ENCODE results near the gene INPP4A.

DNA sequence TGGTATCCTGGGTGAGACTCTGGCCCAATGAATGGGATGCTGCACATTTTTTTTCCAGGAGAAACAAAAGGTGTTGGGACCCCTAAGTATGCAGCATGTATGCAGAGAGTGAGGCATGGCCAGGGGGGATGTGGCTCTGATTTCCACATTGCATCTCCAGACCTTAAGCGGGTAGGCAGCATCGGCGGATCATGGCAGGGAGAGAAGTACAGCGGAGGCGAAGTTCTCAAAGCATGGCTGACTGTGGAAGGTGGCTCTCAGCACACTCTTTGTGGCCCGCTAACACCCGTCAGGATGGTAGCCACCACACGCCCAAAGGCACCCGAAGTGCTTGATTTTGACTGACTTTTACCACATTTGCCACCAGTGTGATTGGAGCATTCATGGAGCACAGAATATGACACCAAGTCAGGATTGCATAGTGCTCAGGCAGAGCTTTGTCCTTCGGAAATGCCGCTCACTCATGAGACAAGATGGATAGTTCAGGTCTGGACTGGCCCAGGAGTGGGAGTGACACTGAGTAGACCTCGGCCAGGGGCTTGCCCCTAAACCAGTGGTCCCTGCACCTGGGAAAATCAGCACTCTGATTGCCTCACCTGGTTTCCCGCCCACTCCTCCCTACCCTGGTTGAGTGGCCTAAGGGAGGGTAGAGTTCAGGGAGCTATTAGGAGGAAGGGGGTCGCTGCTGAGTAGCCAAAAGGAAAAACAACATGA is 14.2 kb downstream of the INPP4A start:
- TF ChIP-seq POLR2AphosphoS5 (IDR thresholded peaks at IDR 0.05; ENCODE audit: insufficient read depth, low read depth, low read length) (no peak), POLR2A (IDR thresholded peaks at IDR 0.05; ENCODE audit: low read depth, low read length) (no peak), FOS (IDR thresholded peaks at IDR 0.05; ENCODE audit: borderline replicate concordance, insufficient read depth, low read length) (no peak), EZH2 (IDR thresholded peaks at IDR 0.05; ENCODE audit: borderline replicate concordance, low read depth, low read length, severe bottlenecking) (no peak), MAX (IDR thresholded peaks at IDR 0.05; ENCODE audit: insufficient read depth, insufficient read length) (no peak), MYC (IDR thresholded peaks at IDR 0.05; ENCODE audit: low read depth, low read length) (no peak), JUN (IDR thresholded peaks at IDR 0.05; ENCODE audit: borderline replicate concordance, insufficient read depth, insufficient read length, low read depth) (no peak)
- TF ChIP-seq, protein P1, sequence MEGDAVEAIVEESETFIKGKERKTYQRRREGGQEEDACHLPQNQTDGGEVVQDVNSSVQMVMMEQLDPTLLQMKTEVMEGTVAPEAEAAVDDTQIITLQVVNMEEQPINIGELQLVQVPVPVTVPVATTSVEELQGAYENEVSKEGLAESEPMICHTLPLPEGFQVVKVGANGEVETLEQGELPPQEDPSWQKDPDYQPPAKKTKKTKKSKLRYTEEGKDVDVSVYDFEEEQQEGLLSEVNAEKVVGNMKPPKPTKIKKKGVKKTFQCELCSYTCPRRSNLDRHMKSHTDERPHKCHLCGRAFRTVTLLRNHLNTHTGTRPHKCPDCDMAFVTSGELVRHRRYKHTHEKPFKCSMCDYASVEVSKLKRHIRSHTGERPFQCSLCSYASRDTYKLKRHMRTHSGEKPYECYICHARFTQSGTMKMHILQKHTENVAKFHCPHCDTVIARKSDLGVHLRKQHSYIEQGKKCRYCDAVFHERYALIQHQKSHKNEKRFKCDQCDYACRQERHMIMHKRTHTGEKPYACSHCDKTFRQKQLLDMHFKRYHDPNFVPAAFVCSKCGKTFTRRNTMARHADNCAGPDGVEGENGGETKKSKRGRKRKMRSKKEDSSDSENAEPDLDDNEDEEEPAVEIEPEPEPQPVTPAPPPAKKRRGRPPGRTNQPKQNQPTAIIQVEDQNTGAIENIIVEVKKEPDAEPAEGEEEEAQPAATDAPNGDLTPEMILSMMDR (IDR thresholded peaks at IDR 0.05; ENCODE audit: extremely low read depth in 1 of 2, insufficient read depth in 1 of 2, low read depth in 1 of 2, low read length in 2 of 2) = no peak

Measured in endothelial cell of umbilical vein (primary cell).